ENCODE data around the gene F2.

Gene F2

GRCh38 chr11:46743693-46744339 is 24.8 kb downstream of the F2 start:
- H3K4me3 ChIP-seq (ENCODE audit: low read length): no peak overlapping the region
- H3K9ac ChIP-seq (ENCODE audit: low read length): no peak overlapping the region
- H3K56ac ChIP-seq (ENCODE audit: low read length): no peak overlapping the region
- no peak overlapping the region for H3K4me2 ChIP-seq (ENCODE audit: low read length)
- H3K79me2 ChIP-seq (ENCODE audit: control insufficient read depth, insufficient read depth, low read length): no peaks in the 10 kb centered on the region
- H2BK5ac ChIP-seq (ENCODE audit: low read length): no peak overlapping the region
- no peak overlapping the region for H3K27ac ChIP-seq (ENCODE audit: low read depth, low read length)
- H2BK15ac ChIP-seq (replicated peaks; ENCODE audit: low read depth): no peak overlapping the region
- no peaks in the 10 kb centered on the region for H3K27me3 ChIP-seq (ENCODE audit: insufficient read depth, low read length, poor library complexity)
- no peaks in the 10 kb centered on the region for H3K4me1 ChIP-seq (ENCODE audit: control insufficient read depth, low read depth, low read length)
- no peak overlapping the region for H3K4ac ChIP-seq (ENCODE audit: low read depth, low read length)
- H3K18ac ChIP-seq (ENCODE audit: low read length): no peak overlapping the region
- H4K8ac ChIP-seq (ENCODE audit: low read depth, low read length): no peak overlapping the region
- H2AK5ac ChIP-seq (ENCODE audit: low read length): no peak overlapping the region
- peaks cover 24% of the 10 kb centered on the region for H3K36me3 ChIP-seq (ENCODE audit: control insufficient read depth, insufficient read depth, low read length)
- no peak overlapping the region for H3K23ac ChIP-seq (ENCODE audit: low read length)
- no peak overlapping the region for H4K5ac ChIP-seq (ENCODE audit: low read length)
- no CpG with 5 or more reads among the region's 10 CpGs for WGBS (ENCODE audit: extremely low coverage, insufficient coverage, low lambda C conversion rate)
- no peak overlapping the region for H2BK120ac ChIP-seq (ENCODE audit: low read depth, low read length)
- no peaks in the 10 kb centered on the region for H3K79me1 ChIP-seq (ENCODE audit: low read length)
- no peak for DNase-seq

DNA sequence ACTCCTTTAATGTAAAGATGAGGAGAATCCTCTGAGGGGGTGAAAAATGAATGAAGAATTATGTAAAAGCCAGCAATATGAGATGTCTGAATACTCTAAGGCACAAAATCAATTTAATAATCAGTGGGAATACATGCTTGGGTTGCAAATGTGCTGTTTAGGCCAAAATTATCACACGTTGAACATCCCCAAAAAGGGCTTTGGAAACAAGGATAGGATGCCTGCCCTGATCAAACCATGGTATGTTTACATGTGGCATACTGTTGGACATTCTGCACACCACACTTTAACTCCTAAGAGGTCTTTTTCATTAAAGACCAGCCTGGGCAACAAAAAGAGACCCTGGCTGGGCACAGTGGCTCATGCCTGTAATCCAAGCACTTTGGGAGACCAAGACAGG is 26.3 kb downstream of the F2 start:
- no peak overlapping the region for H4K5ac ChIP-seq (ENCODE audit: low read length)
- no peak overlapping the region for H3K18ac ChIP-seq (ENCODE audit: low read length)
- no peak overlapping the region for H2BK15ac ChIP-seq (replicated peaks; ENCODE audit: low read depth)
- no peak overlapping the region for H3K27ac ChIP-seq (ENCODE audit: low read depth, low read length)
- no peaks in the 10 kb centered on the region for H3K27me3 ChIP-seq (ENCODE audit: insufficient read depth, low read length, poor library complexity)
- DNase-seq: no peak
- H2BK120ac ChIP-seq (ENCODE audit: low read depth, low read length): no peak overlapping the region
- H3K4me2 ChIP-seq (ENCODE audit: low read length): no peak overlapping the region
- H2BK5ac ChIP-seq (ENCODE audit: low read length): no peak overlapping the region
- H3K23ac ChIP-seq (ENCODE audit: low read length): no peak overlapping the region
- peaks cover 28% of the 10 kb centered on the region for H3K36me3 ChIP-seq (ENCODE audit: control insufficient read depth, insufficient read depth, low read length)
- whole genome bisulfite sequencing (ENCODE audit: extremely low coverage, insufficient coverage, low lambda C conversion rate): no CpG with 5 or more reads among the region's 1 CpG
- no peak overlapping the region for H3K56ac ChIP-seq (ENCODE audit: low read length)
- no peak overlapping the region for H3K4ac ChIP-seq (ENCODE audit: low read depth, low read length)
- H3K79me1 ChIP-seq (ENCODE audit: low read length): no peaks in the 10 kb centered on the region
- no peak overlapping the region for H3K4me3 ChIP-seq (ENCODE audit: low read length)
- no peak overlapping the region for H2AK5ac ChIP-seq (ENCODE audit: low read length)
- H4K8ac ChIP-seq (ENCODE audit: low read depth, low read length): no peak overlapping the region
- no peaks in the 10 kb centered on the region for H3K79me2 ChIP-seq (ENCODE audit: control insufficient read depth, insufficient read depth, low read length)
- H3K9ac ChIP-seq (ENCODE audit: low read length): no peak overlapping the region
- no peaks in the 10 kb centered on the region for H3K4me1 ChIP-seq (ENCODE audit: control insufficient read depth, low read depth, low read length)

- Histone ChIP-seq H3K4me1 (ENCODE audit: control insufficient read depth, low read depth, low read length) (no peaks in the 10 kb centered on the region), H3K18ac (ENCODE audit: low read length) (no peak overlapping the region), H3K9ac (ENCODE audit: low read length) (no peak overlapping the region), H3K27ac (ENCODE audit: low read depth, low read length) (no peak overlapping the region), H3K4ac (ENCODE audit: low read depth, low read length) (no peak overlapping the region), H4K5ac (ENCODE audit: low read length) (no peak overlapping the region), H3K56ac (ENCODE audit: low read length) (no peak overlapping the region), H4K8ac (ENCODE audit: low read depth, low read length) (no peak overlapping the region), H3K4me3 (ENCODE audit: low read length) (no peak overlapping the region), H3K4me2 (ENCODE audit: low read length) (no peak overlapping the region), H3K23ac (ENCODE audit: low read length) (no peak overlapping the region), H3K79me1 (ENCODE audit: low read length) (no peaks in the 10 kb centered on the region), H2BK15ac (replicated peaks; ENCODE audit: low read depth) (no peak overlapping the region), H3K79me2 (ENCODE audit: control insufficient read depth, insufficient read depth, low read length) (no peaks in the 10 kb centered on the region), H2BK120ac (ENCODE audit: low read depth, low read length) (no peak overlapping the region), H2BK5ac (ENCODE audit: low read length) (no peak overlapping the region), H3K27me3 (ENCODE audit: insufficient read depth, low read length, poor library complexity) (no peaks in the 10 kb centered on the region), H3K36me3 (ENCODE audit: control insufficient read depth, insufficient read depth, low read length) (peaks cover 32% of the 10 kb centered on the region), H2AK5ac (ENCODE audit: low read length) (no peak overlapping the region)
- no peak for DNase-seq
- WGBS (ENCODE audit: extremely low coverage, insufficient coverage, low lambda C conversion rate): no CpG with 5 or more reads among the region's 3 CpGs
Measured at GRCh38 chr11:46745995-46746394, 27.0 kb downstream of the F2 start.

GRCh38 chr11:46747150-46747549 is 28.1 kb downstream of the F2 start:
- Histone ChIP-seq H2BK5ac (ENCODE audit: low read length) (no peak overlapping the region), H4K8ac (ENCODE audit: low read depth, low read length) (no peak overlapping the region), H3K23ac (ENCODE audit: low read length) (no peak overlapping the region), H4K5ac (ENCODE audit: low read length) (no peak overlapping the region), H3K27me3 (ENCODE audit: insufficient read depth, low read length, poor library complexity) (no peaks in the 10 kb centered on the region), H2BK120ac (ENCODE audit: low read depth, low read length) (no peak overlapping the region), H3K4me1 (ENCODE audit: control insufficient read depth, low read depth, low read length) (no peaks in the 10 kb centered on the region), H2AK5ac (ENCODE audit: low read length) (no peak overlapping the region), H3K56ac (ENCODE audit: low read length) (no peak overlapping the region), H2BK15ac (replicated peaks; ENCODE audit: low read depth) (no peak overlapping the region), H3K36me3 (ENCODE audit: control insufficient read depth, insufficient read depth, low read length) (peaks cover 27% of the 10 kb centered on the region), H3K9ac (ENCODE audit: low read length) (no peak overlapping the region), H3K18ac (ENCODE audit: low read length) (no peak overlapping the region), H3K4me3 (ENCODE audit: low read length) (no peak overlapping the region), H3K4ac (ENCODE audit: low read depth, low read length) (no peak overlapping the region), H3K27ac (ENCODE audit: low read depth, low read length) (no peak overlapping the region), H3K79me1 (ENCODE audit: low read length) (no peaks in the 10 kb centered on the region), H3K4me2 (ENCODE audit: low read length) (no peak overlapping the region), H3K79me2 (ENCODE audit: control insufficient read depth, insufficient read depth, low read length) (no peaks in the 10 kb centered on the region)
- no CpG with 5 or more reads among the region's 6 CpGs for WGBS (ENCODE audit: extremely low coverage, insufficient coverage, low lambda C conversion rate)
- DNase-seq: no peak

- Histone ChIP-seq H3K79me1 (ENCODE audit: low read length) (no peaks in the 10 kb centered on the region), H3K4me3 (ENCODE audit: low read length) (no peak overlapping the region), H3K4me2 (ENCODE audit: low read length) (no peak overlapping the region), H3K27ac (ENCODE audit: low read depth, low read length) (no peak overlapping the region), H2BK120ac (ENCODE audit: low read depth, low read length) (no peak overlapping the region), H2BK5ac (ENCODE audit: low read length) (no peak overlapping the region), H4K8ac (ENCODE audit: low read depth, low read length) (no peak overlapping the region), H3K9ac (ENCODE audit: low read length) (no peak overlapping the region), H2BK15ac (replicated peaks; ENCODE audit: low read depth) (no peak overlapping the region), H3K4ac (ENCODE audit: low read depth, low read length) (no peak overlapping the region), H2AK5ac (ENCODE audit: low read length) (no peak overlapping the region), H3K18ac (ENCODE audit: low read length) (no peak overlapping the region), H3K23ac (ENCODE audit: low read length) (no peak overlapping the region), H3K56ac (ENCODE audit: low read length) (no peak overlapping the region), H4K5ac (ENCODE audit: low read length) (no peak overlapping the region), H3K36me3 (ENCODE audit: control insufficient read depth, insufficient read depth, low read length) (peaks cover 18% of the 10 kb centered on the region), H3K27me3 (ENCODE audit: insufficient read depth, low read length, poor library complexity) (no peaks in the 10 kb centered on the region), H3K79me2 (ENCODE audit: control insufficient read depth, insufficient read depth, low read length) (no peaks in the 10 kb centered on the region), H3K4me1 (ENCODE audit: control insufficient read depth, low read depth, low read length) (no peaks in the 10 kb centered on the region)
- DNase-seq: no peak
Measured at GRCh38 chr11:46755962-46756361, 36.9 kb downstream of the F2 start.

DNA sequence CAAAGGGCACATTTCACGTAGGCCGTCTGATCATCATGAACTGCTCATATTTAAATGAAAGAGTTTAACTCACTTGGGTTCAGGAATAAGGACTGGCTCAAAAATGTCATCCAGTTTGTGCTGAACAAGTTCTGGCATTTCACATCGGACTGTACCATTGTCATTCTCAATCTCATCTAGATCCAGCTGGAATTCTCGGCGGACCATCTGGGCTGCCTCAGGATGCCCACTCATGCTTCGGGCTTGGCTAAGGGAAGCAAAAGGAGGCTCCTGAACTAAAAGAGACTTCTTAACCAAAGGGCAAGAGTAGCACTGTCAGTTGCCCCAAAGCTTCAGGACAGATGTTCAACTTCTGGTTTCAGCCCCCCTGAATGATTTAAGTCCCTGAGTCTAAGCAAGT is 40.2 kb downstream of the F2 start:
- Histone ChIP-seq H3K4me3 (ENCODE audit: low read length) (no peak overlapping the region), H3K56ac (ENCODE audit: low read length) (no peak overlapping the region), H2BK5ac (ENCODE audit: low read length) (no peak overlapping the region), H4K8ac (ENCODE audit: low read depth, low read length) (no peak overlapping the region), H2BK120ac (ENCODE audit: low read depth, low read length) (no peak overlapping the region), H3K4ac (ENCODE audit: low read depth, low read length) (no peak overlapping the region), H3K18ac (ENCODE audit: low read length) (no peak overlapping the region), H3K4me2 (ENCODE audit: low read length) (no peak overlapping the region), H3K4me1 (ENCODE audit: control insufficient read depth, low read depth, low read length) (no peaks in the 10 kb centered on the region), H3K23ac (ENCODE audit: low read length) (no peak overlapping the region), H3K27ac (ENCODE audit: low read depth, low read length) (no peak overlapping the region), H3K79me2 (ENCODE audit: control insufficient read depth, insufficient read depth, low read length) (no peaks in the 10 kb centered on the region), H3K27me3 (ENCODE audit: insufficient read depth, low read length, poor library complexity) (no peaks in the 10 kb centered on the region), H2BK15ac (replicated peaks; ENCODE audit: low read depth) (no peak overlapping the region), H3K79me1 (ENCODE audit: low read length) (no peaks in the 10 kb centered on the region), H2AK5ac (ENCODE audit: low read length) (no peak overlapping the region), H4K5ac (ENCODE audit: low read length) (no peak overlapping the region), H3K9ac (ENCODE audit: low read length) (no peak overlapping the region), H3K36me3 (ENCODE audit: control insufficient read depth, insufficient read depth, low read length) (peaks cover 19% of the 10 kb centered on the region)
- no peak for DNase-seq
- no CpG with 5 or more reads among the region's 6 CpGs for WGBS (ENCODE audit: extremely low coverage, insufficient coverage, low lambda C conversion rate)
